SKM-1 treated with dmso at 0.1 percent for 144 hours (cell line): ENCODE results near the gene CHN1.

ENCODE experiments used
- DNase-seq: peaks from one replicate; lab custom pipeline; 2025; ENCODE audit not compliant: unreplicated experiment; lab: John Stamatoyannopoulos, UW

The CHN1 gene

GRCh38 chr2:174789001-174789400 is 216.2 kb downstream of the CHN1 start:
- no peak for DNase-seq

- DNase-seq: no peak
These were observed 216.8 kb downstream of the CHN1 start for GRCh38 chr2:174788291-174788929.

- DNase-seq: no peak
These were observed 217.5 kb downstream of the CHN1 start for GRCh38 chr2:174787487-174788205.

GRCh38 chr2:174786066-174786725 is 219.0 kb downstream of the CHN1 start:
- no peak for DNase-seq

GRCh38 chr2:174785481-174785880 is 219.7 kb downstream of the CHN1 start:
- DNase-seq: no peak

- DNase-seq: no peak
These were observed 220.3 kb downstream of the CHN1 start for GRCh38 chr2:174784909-174785308.

GRCh38 chr2:174784316-174784715 is 220.9 kb downstream of the CHN1 start:
- DNase-seq: no peak

GRCh38 chr2:174781996-174782395 is 223.2 kb downstream of the CHN1 start:
- no peak for DNase-seq

GRCh38 chr2:174781298-174781697 is 223.9 kb downstream of the CHN1 start:
- DNase-seq: no peak

- no peak for DNase-seq
These were observed 224.3 kb downstream of the CHN1 start for GRCh38 chr2:174780856-174781255.

GRCh38 chr2:174780191-174780840 is 224.9 kb downstream of the CHN1 start:
- no peak for DNase-seq

- DNase-seq: no peak
These were observed 225.7 kb downstream of the CHN1 start for GRCh38 chr2:174779361-174779928.

GRCh38 chr2:174778085-174778981 is 226.8 kb downstream of the CHN1 start:
- DNase-seq: peak; percentile 72

- no peak for DNase-seq
These were observed 227.7 kb downstream of the CHN1 start for GRCh38 chr2:174777347-174778084.

- DNase-seq: no peak
These were observed 228.5 kb downstream of the CHN1 start for GRCh38 chr2:174776675-174777074.

GRCh38 chr2:174776223-174776622 is 229.0 kb downstream of the CHN1 start:
- DNase-seq: no peak

GRCh38 chr2:174775571-174775980 is 229.6 kb downstream of the CHN1 start:
- peak; percentile 3 for DNase-seq

- no peak for DNase-seq
These were observed 230.3 kb downstream of the CHN1 start for GRCh38 chr2:174774886-174775285.

- DNase-seq: no peak
These were observed 232.0 kb downstream of the CHN1 start for GRCh38 chr2:174773215-174773614.

GRCh38 chr2:174772472-174772801 is 232.7 kb downstream of the CHN1 start:
- no peak for DNase-seq
